Measurements from ENCODE around the gene ARHGAP9.
"Not testable (repeated sequence)": the region's sequence is repeated elsewhere in the genome, so short reads cannot be mapped to it uniquely, and the experiment has no call there.

Gene ARHGAP9

GRCh38 chr12:57522887-57523705, 43.4 kb upstream of the ARHGAP9 start:
- H3K4me2 ChIP-seq: peak overlapping the region; percentile 98
- H3K27me3 ChIP-seq: no peaks in the 10 kb centered on the region
- H3K36me3 ChIP-seq: peaks cover 54% of the 10 kb centered on the region
- TF ChIP-seq Cebpa-rat (IDR thresholded peaks at IDR 0.05): no peak
- H3K9ac ChIP-seq: peak overlapping the region; percentile 91
- peak overlapping the region; percentile 98 for H3K27ac ChIP-seq
- no peaks in the 10 kb centered on the region for H3K9me3 ChIP-seq
- peaks cover 65% of the 10 kb centered on the region for H3K4me1 ChIP-seq
- H4K20me1 ChIP-seq: peaks cover 63% of the 10 kb centered on the region
- H3K4me3 ChIP-seq: peak overlapping the region; percentile 84

GRCh38 chr12:57522011-57522886, 42.6 kb upstream of the ARHGAP9 start, which contains the start of gene MBD6:
Gene MBD6, plus strand, starts transcription at chr12:57522824. Its CDS starts 1,480 bp downstream, at chr12:57524304.
- peak within 1 kb of the TSS; percentile 91 for H3K9ac ChIP-seq
- H4K20me1 ChIP-seq: peaks cover 65% of the 10 kb centered on the region
- H3K4me3 ChIP-seq: peak within 1 kb of the TSS; percentile 84
- H3K4me2 ChIP-seq: peak within 1 kb of the TSS; percentile 98
- peak within 1 kb of the TSS; percentile 98 for H3K27ac ChIP-seq
- H3K9me3 ChIP-seq: no peaks in the 10 kb centered on the region
- peak; percentile 42; the same call in 1 of the 2 replicates for TF ChIP-seq Cebpa-rat (IDR thresholded peaks at IDR 0.05)
- H3K27me3 ChIP-seq: no peaks in the 10 kb centered on the region
- H3K36me3 ChIP-seq: peaks cover 54% of the 10 kb centered on the region
- peaks cover 73% of the 10 kb centered on the region for H3K4me1 ChIP-seq

- H3K9ac ChIP-seq: peak overlapping the region; percentile 85
- peak overlapping the region; percentile 95 for H3K4me2 ChIP-seq
- H4K20me1 ChIP-seq: peaks cover 68% of the 10 kb centered on the region
- peaks cover 71% of the 10 kb centered on the region for H3K4me1 ChIP-seq
- H3K27ac ChIP-seq: peak overlapping the region; percentile 98
- peaks cover 54% of the 10 kb centered on the region for H3K36me3 ChIP-seq
- TF ChIP-seq Cebpa-rat (IDR thresholded peaks at IDR 0.05): no peak
- H3K4me3 ChIP-seq: peak overlapping the region; percentile 84
- no peaks in the 10 kb centered on the region for H3K9me3 ChIP-seq
- no peaks in the 10 kb centered on the region for H3K27me3 ChIP-seq
Observed at GRCh38 chr12:57521525-57522010, 41.9 kb upstream of the ARHGAP9 start.

GRCh38 chr12:57520053-57520818, 40.6 kb upstream of the ARHGAP9 start, which contains the start of gene DDIT3:
Gene DDIT3, minus strand, starts transcription at chr12:57520514. Its CDS starts 3,108 bp downstream, at chr12:57517406.
- Histone ChIP-seq H3K9me3 (no peaks in the 10 kb centered on the region), H3K4me1 (peaks cover 57% of the 10 kb centered on the region), H3K27me3 (no peaks in the 10 kb centered on the region), H3K4me3 (peak within 1 kb of the TSS; percentile 84), H3K4me2 (peak within 1 kb of the TSS; percentile 95), H3K9ac (peak within 1 kb of the TSS; percentile 97), H4K20me1 (peaks cover 69% of the 10 kb centered on the region), H3K27ac (peak within 1 kb of the TSS; percentile 98), H3K36me3 (peaks cover 54% of the 10 kb centered on the region)
- no peak for TF ChIP-seq Cebpa-rat (IDR thresholded peaks at IDR 0.05)

- Histone ChIP-seq H3K27me3 (no peaks in the 10 kb centered on the region), H3K4me2 (peak overlapping the region; percentile 86), H3K27ac (peak overlapping the region; percentile 93), H3K9me3 (no peaks in the 10 kb centered on the region), H4K20me1 (peaks cover 69% of the 10 kb centered on the region), H3K4me1 (peaks cover 52% of the 10 kb centered on the region), H3K36me3 (peaks cover 54% of the 10 kb centered on the region), H3K4me3 (peak overlapping the region; percentile 84), H3K9ac (peak overlapping the region; percentile 97)
- no peak for TF ChIP-seq Cebpa-rat (IDR thresholded peaks at IDR 0.05)
Observed at GRCh38 chr12:57519796-57520052, 40.1 kb upstream of the ARHGAP9 start.

GRCh38 chr12:57518920-57519795, 39.5 kb upstream of the ARHGAP9 start:
- Histone ChIP-seq H3K36me3 (peaks cover 54% of the 10 kb centered on the region), H3K4me2 (peak overlapping the region; percentile 86), H3K27me3 (no peaks in the 10 kb centered on the region), H3K9me3 (no peaks in the 10 kb centered on the region), H4K20me1 (peaks cover 69% of the 10 kb centered on the region), H3K4me3 (peak overlapping the region; percentile 84), H3K9ac (peak overlapping the region; percentile 97), H3K27ac (peak overlapping the region; percentile 93), H3K4me1 (peaks cover 46% of the 10 kb centered on the region)
- TF ChIP-seq Cebpa-rat (IDR thresholded peaks at IDR 0.05): no peak; the same call in 1 of the 2 replicates

GRCh38 chr12:57518176-57518919, 38.7 kb upstream of the ARHGAP9 start:
- Histone ChIP-seq H3K4me1 (peaks cover 38% of the 10 kb centered on the region), H3K27me3 (no peaks in the 10 kb centered on the region), H3K9ac (peak overlapping the region; percentile 97), H4K20me1 (peaks cover 66% of the 10 kb centered on the region), H3K27ac (no peak overlapping the region), H3K36me3 (peaks cover 60% of the 10 kb centered on the region), H3K4me2 (peak overlapping the region; percentile 86), H3K4me3 (peak overlapping the region; percentile 84), H3K9me3 (no peaks in the 10 kb centered on the region)
- TF ChIP-seq Cebpa-rat (IDR thresholded peaks at IDR 0.05): peak; percentile 10; the same call in 1 of the 2 replicates

GRCh38 chr12:57517718-57518117, 38.1 kb upstream of the ARHGAP9 start:
- Histone ChIP-seq H3K4me1 (peaks cover 37% of the 10 kb centered on the region), H3K9ac (0 out of 2 replicates have a peak overlapping the region, but pooled peaks have one; percentile 97), H3K4me2 (peak overlapping the region; percentile 86), H4K20me1 (peaks cover 70% of the 10 kb centered on the region), H3K36me3 (peaks cover 66% of the 10 kb centered on the region)
- not testable (repeated sequence) for H3K9me3 ChIP-seq, H3K27me3 ChIP-seq, H3K4me3 ChIP-seq, H3K27ac ChIP-seq

Measured in BLaER1 (cell line).